ENCODE measurements around the gene KCNIP3. TPM values are rescaled to one million over a fixed set of nuclear protein-coding genes. Genes with fewer than 3 reads are reported as not detected.

KCNIP3 gene
- total and polyA plus RNA-seq, 9 of the 15 experiments (the other 6 are each of a cell fraction or from before 2014, with no cell fraction given) = 0.04 TPM; not detected in 8

DNA sequence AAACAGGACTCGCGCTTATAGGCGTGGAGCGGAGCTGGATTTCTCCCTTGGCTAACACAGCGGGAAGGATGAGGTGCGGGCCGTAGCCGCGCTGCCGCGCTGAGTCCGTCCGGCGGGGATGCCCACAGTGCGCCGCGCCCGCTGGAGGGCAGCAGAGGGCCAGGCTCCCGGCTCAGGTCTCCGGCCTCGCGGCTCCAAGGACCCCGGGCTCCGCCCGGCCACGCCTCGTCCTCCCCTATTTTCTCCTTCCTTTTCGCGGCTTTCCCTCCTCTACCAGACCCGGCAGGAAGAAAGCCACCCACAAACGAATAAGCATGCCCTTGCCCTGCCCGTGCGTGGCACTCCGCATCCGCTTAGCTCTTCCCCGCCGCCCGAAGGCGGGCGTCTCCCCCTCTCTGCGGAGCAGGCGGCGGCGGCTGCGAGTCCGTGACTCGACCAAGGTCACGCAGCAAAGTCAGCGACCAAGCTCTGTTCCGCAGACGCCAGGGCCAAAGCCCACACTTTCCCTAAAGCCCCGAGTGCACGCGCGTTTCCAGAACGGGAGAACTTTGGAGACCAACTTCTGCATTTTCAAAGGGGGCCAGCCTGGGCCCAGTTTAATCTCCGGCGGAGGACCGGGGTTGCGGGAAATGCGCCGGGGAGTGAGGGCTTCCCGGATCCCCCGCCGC, 48.5 kb downstream of the KCNIP3 start (continued):
- TF ChIP-seq POLR2A (conservative IDR thresholded peaks at IDR 0.05) (0 out of 2 replicates have a peak, but pooled peaks have one; percentile 35), RBM14 (IDR thresholded peaks at IDR 0.05; ENCODE audit: borderline replicate concordance, insufficient read depth, low read depth, low read length) (no peak), HNRNPL (IDR thresholded peaks at IDR 0.05; ENCODE audit: low read depth, low read length) (peak; percentile 66; the same call in 1 of the 2 replicates), SREBF1 (IDR thresholded peaks at IDR 0.05; ENCODE audit: borderline replicate concordance, low read depth, low read length) (no peak)

- peak overlapping the region; percentile 91 for H2AFZ ChIP-seq (ENCODE audit: low read depth, low read length)
- ChIA-PET CTCF (ENCODE audit: low intra/inter-chr PET ratio) (no interaction called here), POLR2A (interaction anchor here (1.5 kb wide), 1 partner anchor 39 kb away, joined by 5 read pairs; no protein-coding TSS in a partner anchor)
- no peaks in the 10 kb centered on the region for H3K79me2 ChIP-seq (ENCODE audit: control insufficient read depth, insufficient read depth, low read length)
- H3K27me3 ChIP-seq (ENCODE audit: control insufficient read depth in 2 of 2, insufficient read depth in 2 of 2, low read length in 2 of 2) = peaks cover 13 to 83% of the 10 kb centered on the region in 2 experiments
- peaks cover 6 to 23% of the 10 kb centered on the region in 2 experiments; a peak in 4 of 5 replicates for H3K4me1 ChIP-seq (replicated peaks in 1 of 2; ENCODE audit: control insufficient read depth in 2 of 2, insufficient read depth in 2 of 2, low read length in 2 of 2)
- H3K9ac ChIP-seq (ENCODE audit: insufficient read depth in 1 of 2, low read depth in 2 of 2, low read length in 2 of 2) = peak overlapping the region; percentile 54 to 89; a peak in 3 of 4 replicates
- DNase-seq (ENCODE audit: extremely low read depth in 1 of 4, low spot score in 3 of 4) (peak; percentile 78 to 94 (median 91)), FAIRE-seq (no peak), ATAC-seq (peak; percentile 85)
- 0% methylated on average over 21 of the region's 88 CpGs for WGBS (ENCODE audit: insufficient coverage, low coverage, missing lambda C conversion rate)
- in situ Hi-C loops (cut with MboI) (no loop called here), intact Hi-C loops (cut with micrococcal nuclease) (no loop called here)
- H4K20me1 ChIP-seq (replicated peaks; ENCODE audit: control insufficient read depth, insufficient read depth, low read length) = peaks cover 16% of the 10 kb centered on the region
- H3K4me2 ChIP-seq (ENCODE audit: insufficient read depth, low read length) = peak overlapping the region; percentile 76
- peaks cover 4% of the 10 kb centered on the region for H3K9me1 ChIP-seq (ENCODE audit: control insufficient read depth, insufficient read depth, low read length)
- no peaks in the 10 kb centered on the region for H3K9me3 ChIP-seq (replicated peaks; ENCODE audit: control insufficient read depth, insufficient read depth, low read depth, low read length)
- H3K4me3 ChIP-seq = peak overlapping the region; percentile 45
- H3K36me3 ChIP-seq (ENCODE audit: control insufficient read depth, insufficient read depth, low read length) = no peaks in the 10 kb centered on the region
- H3K27ac ChIP-seq (ENCODE audit: extremely low read depth, low read depth, low read length) = peak overlapping the region; percentile 41; the same call in 2 of the 3 replicates
- BruUV-seq (replicated peaks) = no TSS peak
- TF ChIP-seq ZNF507 (tag; conservative IDR thresholded peaks at IDR 0.05) (no peak), EHMT2 (IDR thresholded peaks at IDR 0.05) (no peak), NBN (IDR thresholded peaks at IDR 0.05; ENCODE audit: low read depth) (no peak), NFYB (IDR thresholded peaks at IDR 0.05; ENCODE audit: extremely low read depth, insufficient read length) (no peak), MAZ (CRISPR knock-in tag; conservative IDR thresholded peaks at IDR 0.05 in 1 of 2, IDR thresholded peaks at IDR 0.05 in 1 of 2) (peak in 1 of 2 experiments; percentile 56; a peak in 2 of 4 replicates), ZNF354B (CRISPR knock-in tag; IDR thresholded peaks at IDR 0.05) (no peak), NRF1 (conservative IDR thresholded peaks at IDR 0.05 in 1 of 2, IDR thresholded peaks at IDR 0.05 in 1 of 2) (peak in 1 of 2 experiments; percentile 27; a peak in 2 of 4 replicates)
- TF ChIP-seq, protein P1, sequence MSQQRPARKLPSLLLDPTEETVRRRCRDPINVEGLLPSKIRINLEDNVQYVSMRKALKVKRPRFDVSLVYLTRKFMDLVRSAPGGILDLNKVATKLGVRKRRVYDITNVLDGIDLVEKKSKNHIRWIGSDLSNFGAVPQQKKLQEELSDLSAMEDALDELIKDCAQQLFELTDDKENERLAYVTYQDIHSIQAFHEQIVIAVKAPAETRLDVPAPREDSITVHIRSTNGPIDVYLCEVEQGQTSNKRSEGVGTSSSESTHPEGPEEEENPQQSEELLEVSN (IDR thresholded peaks at IDR 0.05; ENCODE audit: borderline replicate concordance in 1 of 2, extremely low read depth in 1 of 2, insufficient read depth in 1 of 2, insufficient read length in 1 of 2, low read depth in 1 of 2, low read length in 1 of 2, poor library complexity in 1 of 2, severe bottlenecking in 1 of 2) = peak in 1 of 2 experiments; percentile 59
- TF ChIP-seq, protein P2, sequence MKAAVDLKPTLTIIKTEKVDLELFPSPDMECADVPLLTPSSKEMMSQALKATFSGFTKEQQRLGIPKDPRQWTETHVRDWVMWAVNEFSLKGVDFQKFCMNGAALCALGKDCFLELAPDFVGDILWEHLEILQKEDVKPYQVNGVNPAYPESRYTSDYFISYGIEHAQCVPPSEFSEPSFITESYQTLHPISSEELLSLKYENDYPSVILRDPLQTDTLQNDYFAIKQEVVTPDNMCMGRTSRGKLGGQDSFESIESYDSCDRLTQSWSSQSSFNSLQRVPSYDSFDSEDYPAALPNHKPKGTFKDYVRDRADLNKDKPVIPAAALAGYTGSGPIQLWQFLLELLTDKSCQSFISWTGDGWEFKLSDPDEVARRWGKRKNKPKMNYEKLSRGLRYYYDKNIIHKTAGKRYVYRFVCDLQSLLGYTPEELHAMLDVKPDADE (conservative IDR thresholded peaks at IDR 0.05; ENCODE audit: control insufficient read depth, low read depth, low read length) = no peak
- TF ChIP-seq, protein P3, sequence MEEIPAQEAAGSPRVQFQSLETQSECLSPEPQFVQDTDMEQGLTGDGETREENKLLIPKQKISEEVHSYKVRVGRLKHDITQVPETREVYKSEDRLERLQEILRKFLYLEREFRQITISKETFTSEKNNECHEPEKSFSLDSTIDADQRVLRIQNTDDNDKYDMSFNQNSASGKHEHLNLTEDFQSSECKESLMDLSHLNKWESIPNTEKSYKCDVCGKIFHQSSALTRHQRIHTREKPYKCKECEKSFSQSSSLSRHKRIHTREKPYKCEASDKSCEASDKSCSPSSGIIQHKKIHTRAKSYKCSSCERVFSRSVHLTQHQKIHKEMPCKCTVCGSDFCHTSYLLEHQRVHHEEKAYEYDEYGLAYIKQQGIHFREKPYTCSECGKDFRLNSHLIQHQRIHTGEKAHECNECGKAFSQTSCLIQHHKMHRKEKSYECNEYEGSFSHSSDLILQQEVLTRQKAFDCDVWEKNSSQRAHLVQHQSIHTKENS (CRISPR knock-in tag; IDR thresholded peaks at IDR 0.05) = no peak
These were observed 49.1 kb downstream of the KCNIP3 start for GRCh38 chr2:95346231-95346737.

Measured in K562 (cell line).